ENCODE results near the gene PTRH1.

PTRH1 gene

GRCh38 chr9:127712371-127712770 is 3.1 kb downstream of the PTRH1 start:
- Histone ChIP-seq H3K9me2 (replicated peaks; ENCODE audit: control insufficient read depth, low read length) (no peaks in the 10 kb centered on the region), H3K9me3 (ENCODE audit: control insufficient read depth, insufficient read depth, low read length) (no peaks in the 10 kb centered on the region), H3K27me3 (ENCODE audit: control insufficient read depth, low read length) (no peaks in the 10 kb centered on the region), H3K79me2 (ENCODE audit: control insufficient read depth, low read length) (no peaks in the 10 kb centered on the region), H3K4me1 (ENCODE audit: control insufficient read depth, low read length) (peaks cover 9% of the 10 kb centered on the region), H3K4me2 (ENCODE audit: low read length) (no peak overlapping the region), H3F3A (ENCODE audit: control insufficient read depth, insufficient read depth) (no peaks in the 10 kb centered on the region), H3K4me3 (ENCODE audit: low read length) (no peak overlapping the region), H3K36me3 (ENCODE audit: control insufficient read depth, low read length) (no peaks in the 10 kb centered on the region), H3K27ac (ENCODE audit: low read depth, low read length) (no peak overlapping the region), H4K20me1 (ENCODE audit: control insufficient read depth, insufficient read depth, low read depth, low read length) (no peaks in the 10 kb centered on the region)
- TF ChIP-seq, protein P1, sequence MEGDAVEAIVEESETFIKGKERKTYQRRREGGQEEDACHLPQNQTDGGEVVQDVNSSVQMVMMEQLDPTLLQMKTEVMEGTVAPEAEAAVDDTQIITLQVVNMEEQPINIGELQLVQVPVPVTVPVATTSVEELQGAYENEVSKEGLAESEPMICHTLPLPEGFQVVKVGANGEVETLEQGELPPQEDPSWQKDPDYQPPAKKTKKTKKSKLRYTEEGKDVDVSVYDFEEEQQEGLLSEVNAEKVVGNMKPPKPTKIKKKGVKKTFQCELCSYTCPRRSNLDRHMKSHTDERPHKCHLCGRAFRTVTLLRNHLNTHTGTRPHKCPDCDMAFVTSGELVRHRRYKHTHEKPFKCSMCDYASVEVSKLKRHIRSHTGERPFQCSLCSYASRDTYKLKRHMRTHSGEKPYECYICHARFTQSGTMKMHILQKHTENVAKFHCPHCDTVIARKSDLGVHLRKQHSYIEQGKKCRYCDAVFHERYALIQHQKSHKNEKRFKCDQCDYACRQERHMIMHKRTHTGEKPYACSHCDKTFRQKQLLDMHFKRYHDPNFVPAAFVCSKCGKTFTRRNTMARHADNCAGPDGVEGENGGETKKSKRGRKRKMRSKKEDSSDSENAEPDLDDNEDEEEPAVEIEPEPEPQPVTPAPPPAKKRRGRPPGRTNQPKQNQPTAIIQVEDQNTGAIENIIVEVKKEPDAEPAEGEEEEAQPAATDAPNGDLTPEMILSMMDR (IDR thresholded peaks at IDR 0.05; ENCODE audit: low read depth, low read length, poor library complexity, severe bottlenecking), result no peak
- no peak for TF ChIP-seq EZH2phosphoT487 (IDR thresholded peaks at IDR 0.05; ENCODE audit: borderline replicate concordance, low read length)

- Histone ChIP-seq H3F3A (ENCODE audit: control insufficient read depth, insufficient read depth) (no peaks in the 10 kb centered on the region), H3K4me3 (ENCODE audit: low read length) (no peak overlapping the region), H3K9me2 (replicated peaks; ENCODE audit: control insufficient read depth, low read length) (no peaks in the 10 kb centered on the region), H3K9me3 (ENCODE audit: control insufficient read depth, insufficient read depth, low read length) (no peaks in the 10 kb centered on the region), H3K27ac (ENCODE audit: low read depth, low read length) (no peak overlapping the region), H4K20me1 (ENCODE audit: control insufficient read depth, insufficient read depth, low read depth, low read length) (no peaks in the 10 kb centered on the region), H3K4me1 (ENCODE audit: control insufficient read depth, low read length) (peaks cover 11% of the 10 kb centered on the region), H3K4me2 (ENCODE audit: low read length) (no peak overlapping the region), H3K79me2 (ENCODE audit: control insufficient read depth, low read length) (no peaks in the 10 kb centered on the region), H3K36me3 (ENCODE audit: control insufficient read depth, low read length) (no peaks in the 10 kb centered on the region), H3K27me3 (ENCODE audit: control insufficient read depth, low read length) (no peaks in the 10 kb centered on the region)
- TF ChIP-seq, protein P1 (IDR thresholded peaks at IDR 0.05; ENCODE audit: low read depth, low read length, poor library complexity, severe bottlenecking), result no peak
- TF ChIP-seq EZH2phosphoT487 (IDR thresholded peaks at IDR 0.05; ENCODE audit: borderline replicate concordance, low read length), result no peak
Measured at GRCh38 chr9:127711831-127712274, 3.6 kb downstream of the PTRH1 start.

- TF ChIP-seq, protein P1 (IDR thresholded peaks at IDR 0.05; ENCODE audit: low read depth, low read length, poor library complexity, severe bottlenecking), result no peak
- no peak for TF ChIP-seq EZH2phosphoT487 (IDR thresholded peaks at IDR 0.05; ENCODE audit: borderline replicate concordance, low read length)
- Histone ChIP-seq H3K4me2 (ENCODE audit: low read length) (no peak overlapping the region), H4K20me1 (ENCODE audit: control insufficient read depth, insufficient read depth, low read depth, low read length) (no peaks in the 10 kb centered on the region), H3K79me2 (ENCODE audit: control insufficient read depth, low read length) (no peaks in the 10 kb centered on the region), H3F3A (ENCODE audit: control insufficient read depth, insufficient read depth) (no peaks in the 10 kb centered on the region), H3K9me3 (ENCODE audit: control insufficient read depth, insufficient read depth, low read length) (no peaks in the 10 kb centered on the region), H3K4me3 (ENCODE audit: low read length) (no peak overlapping the region), H3K27ac (ENCODE audit: low read depth, low read length) (no peak overlapping the region), H3K36me3 (ENCODE audit: control insufficient read depth, low read length) (no peaks in the 10 kb centered on the region), H3K27me3 (ENCODE audit: control insufficient read depth, low read length) (no peaks in the 10 kb centered on the region), H3K4me1 (ENCODE audit: control insufficient read depth, low read length) (peaks cover 9% of the 10 kb centered on the region), H3K9me2 (replicated peaks; ENCODE audit: control insufficient read depth, low read length) (no peaks in the 10 kb centered on the region)
Measured at GRCh38 chr9:127711226-127711701, 4.2 kb downstream of the PTRH1 start.

Measured in DOHH2 (cell line).